ENCODE results near the gene AGBL3.

DNA sequence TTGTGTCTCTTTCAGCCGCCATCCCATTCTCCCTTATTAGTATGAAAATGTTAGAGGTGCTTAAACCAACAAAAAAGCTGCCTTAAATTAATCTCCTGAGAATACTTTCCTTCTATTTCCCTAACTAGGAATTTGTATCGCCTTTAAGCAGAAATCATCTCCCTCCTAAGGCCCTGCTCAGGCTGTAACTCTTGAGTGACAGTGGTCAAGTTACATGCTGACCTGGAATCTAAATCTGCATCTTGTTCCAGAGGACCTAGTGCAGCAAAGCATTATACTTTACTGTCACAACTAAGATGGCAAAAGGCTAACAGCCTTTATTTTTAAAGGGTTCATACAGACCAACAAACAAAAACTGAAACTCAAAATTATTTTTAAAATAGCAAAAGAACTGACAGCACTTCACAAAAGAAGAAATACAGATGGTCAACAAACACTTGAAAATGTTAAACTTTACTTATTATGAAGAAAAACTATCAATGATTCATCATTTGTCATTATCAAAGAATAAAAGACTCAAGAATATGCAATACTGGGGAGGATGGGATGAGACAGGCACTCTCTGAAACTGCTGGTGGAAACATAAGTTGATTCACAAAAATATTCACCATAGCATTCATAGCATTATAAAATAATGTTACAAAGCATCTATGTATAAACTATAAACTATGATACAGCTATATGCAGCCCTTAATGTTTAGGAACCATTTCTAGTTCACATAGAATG lies 173.2 kb downstream of the AGBL3 start:
- TF ChIP-seq YY1 (IDR thresholded peaks at IDR 0.05; ENCODE audit: low read depth) (no peak), EGR1 (IDR thresholded peaks at IDR 0.05) (no peak)
- TF ChIP-seq, protein P1, sequence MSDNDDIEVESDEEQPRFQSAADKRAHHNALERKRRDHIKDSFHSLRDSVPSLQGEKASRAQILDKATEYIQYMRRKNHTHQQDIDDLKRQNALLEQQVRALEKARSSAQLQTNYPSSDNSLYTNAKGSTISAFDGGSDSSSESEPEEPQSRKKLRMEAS (IDR thresholded peaks at IDR 0.05): no peak
- TF ChIP-seq, protein P2, sequence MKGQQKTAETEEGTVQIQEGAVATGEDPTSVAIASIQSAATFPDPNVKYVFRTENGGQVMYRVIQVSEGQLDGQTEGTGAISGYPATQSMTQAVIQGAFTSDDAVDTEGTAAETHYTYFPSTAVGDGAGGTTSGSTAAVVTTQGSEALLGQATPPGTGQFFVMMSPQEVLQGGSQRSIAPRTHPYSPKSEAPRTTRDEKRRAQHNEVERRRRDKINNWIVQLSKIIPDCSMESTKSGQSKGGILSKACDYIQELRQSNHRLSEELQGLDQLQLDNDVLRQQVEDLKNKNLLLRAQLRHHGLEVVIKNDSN (IDR thresholded peaks at IDR 0.05): no peak

All from Ishikawa (cell line).